Measurements from ENCODE around the gene PINK1. TPM values are rescaled to one million over a fixed set of nuclear protein-coding genes. Genes with fewer than 3 reads are reported as not detected.

The PINK1 gene
- total and polyA plus RNA-seq, 2 of the 13 experiments (the other 11 are each of a cell fraction or from before 2014, with no cell fraction given): 15.3 to 16.1 TPM

DNA sequence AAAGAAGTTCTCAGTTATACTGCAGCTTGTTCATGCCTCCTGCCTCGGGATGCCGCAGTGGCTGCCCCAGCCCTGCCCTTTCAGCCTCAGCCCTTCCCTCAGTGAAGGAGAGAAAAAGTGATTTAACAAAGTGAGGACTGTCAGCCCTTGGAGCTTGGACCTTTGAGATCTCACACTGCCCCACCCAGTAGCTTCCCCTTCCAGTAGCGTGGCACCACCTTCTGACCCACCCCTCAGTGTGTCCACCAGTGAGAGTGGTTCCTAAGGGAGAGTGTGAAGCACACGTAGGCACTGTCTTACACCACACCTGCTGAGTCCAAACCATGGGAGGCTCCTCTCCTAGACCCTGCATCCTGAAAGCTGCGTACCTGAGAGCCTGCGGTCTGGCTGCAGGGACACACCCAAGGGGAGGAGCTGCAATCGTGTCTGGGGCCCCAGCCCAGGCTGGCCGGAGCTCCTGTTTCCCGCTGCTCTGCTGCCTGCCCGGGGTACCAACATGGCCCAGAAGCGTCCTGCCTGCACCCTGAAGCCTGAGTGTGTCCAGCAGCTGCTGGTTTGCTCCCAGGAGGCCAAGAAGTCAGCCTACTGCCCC is 44.5 kb upstream of the PINK1 start, which contains the start of gene CDA (continued):
- TF ChIP-seq ZMYM3 (CRISPR knock-in tag; IDR thresholded peaks at IDR 0.05) (peak; percentile 83; the same call in 1 of the 2 replicates), ZFP1 (CRISPR knock-in tag; IDR thresholded peaks at IDR 0.05) (no peak), SP5 (CRISPR knock-in tag; IDR thresholded peaks at IDR 0.05; ENCODE audit: borderline replicate concordance, low read depth) (peak; percentile 12; the same call in 1 of the 2 replicates), ZNF121 (CRISPR knock-in tag; IDR thresholded peaks at IDR 0.05) (0 out of 2 replicates have a peak, but pooled peaks have one; percentile 10), GABPB1 (CRISPR knock-in tag; IDR thresholded peaks at IDR 0.05) (peak; percentile 38; the same call in 1 of the 2 replicates), ARNTL (CRISPR knock-in tag; IDR thresholded peaks at IDR 0.05) (0 out of 2 replicates have a peak, but pooled peaks have one; percentile 30)
- TF ChIP-seq, protein P1, sequence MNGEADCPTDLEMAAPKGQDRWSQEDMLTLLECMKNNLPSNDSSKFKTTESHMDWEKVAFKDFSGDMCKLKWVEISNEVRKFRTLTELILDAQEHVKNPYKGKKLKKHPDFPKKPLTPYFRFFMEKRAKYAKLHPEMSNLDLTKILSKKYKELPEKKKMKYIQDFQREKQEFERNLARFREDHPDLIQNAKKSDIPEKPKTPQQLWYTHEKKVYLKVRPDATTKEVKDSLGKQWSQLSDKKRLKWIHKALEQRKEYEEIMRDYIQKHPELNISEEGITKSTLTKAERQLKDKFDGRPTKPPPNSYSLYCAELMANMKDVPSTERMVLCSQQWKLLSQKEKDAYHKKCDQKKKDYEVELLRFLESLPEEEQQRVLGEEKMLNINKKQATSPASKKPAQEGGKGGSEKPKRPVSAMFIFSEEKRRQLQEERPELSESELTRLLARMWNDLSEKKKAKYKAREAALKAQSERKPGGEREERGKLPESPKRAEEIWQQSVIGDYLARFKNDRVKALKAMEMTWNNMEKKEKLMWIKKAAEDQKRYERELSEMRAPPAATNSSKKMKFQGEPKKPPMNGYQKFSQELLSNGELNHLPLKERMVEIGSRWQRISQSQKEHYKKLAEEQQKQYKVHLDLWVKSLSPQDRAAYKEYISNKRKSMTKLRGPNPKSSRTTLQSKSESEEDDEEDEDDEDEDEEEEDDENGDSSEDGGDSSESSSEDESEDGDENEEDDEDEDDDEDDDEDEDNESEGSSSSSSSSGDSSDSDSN (CRISPR knock-in tag; IDR thresholded peaks at IDR 0.05): 0 out of 2 replicates have a peak, but pooled peaks have one; percentile 19
- TF ChIP-seq, protein P2, sequence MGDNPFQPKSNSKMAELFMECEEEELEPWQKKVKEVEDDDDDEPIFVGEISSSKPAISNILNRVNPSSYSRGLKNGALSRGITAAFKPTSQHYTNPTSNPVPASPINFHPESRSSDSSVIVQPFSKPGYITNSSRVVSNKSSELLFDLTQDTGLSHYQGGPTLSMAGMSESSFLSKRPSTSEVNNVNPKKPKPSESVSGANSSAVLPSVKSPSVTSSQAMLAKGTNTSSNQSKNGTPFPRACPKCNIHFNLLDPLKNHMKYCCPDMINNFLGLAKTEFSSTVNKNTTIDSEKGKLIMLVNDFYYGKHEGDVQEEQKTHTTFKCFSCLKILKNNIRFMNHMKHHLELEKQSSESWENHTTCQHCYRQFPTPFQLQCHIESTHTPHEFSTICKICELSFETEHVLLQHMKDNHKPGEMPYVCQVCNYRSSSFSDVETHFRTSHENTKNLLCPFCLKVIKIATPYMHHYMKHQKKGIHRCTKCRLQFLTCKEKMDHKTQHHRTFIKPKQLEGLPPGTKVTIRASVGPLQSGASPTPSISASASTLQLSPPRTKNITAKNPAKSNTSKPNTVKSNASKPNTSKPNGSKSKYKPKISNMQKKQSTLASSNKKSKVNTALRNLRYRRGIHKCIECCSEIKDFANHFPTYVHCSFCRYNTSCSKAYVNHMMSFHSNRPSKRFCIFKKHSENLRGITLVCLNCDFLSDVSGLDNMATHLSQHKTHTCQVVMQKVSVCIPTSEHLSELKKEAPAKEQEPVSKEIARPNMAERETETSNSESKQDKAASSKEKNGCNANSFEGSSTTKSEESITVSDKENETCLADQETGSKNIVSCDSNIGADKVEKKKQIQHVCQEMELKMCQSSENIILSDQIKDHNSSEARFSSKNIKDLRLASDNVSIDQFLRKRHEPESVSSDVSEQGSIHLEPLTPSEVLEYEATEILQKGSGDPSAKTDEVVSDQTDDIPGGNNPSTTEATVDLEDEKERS (CRISPR knock-in tag; IDR thresholded peaks at IDR 0.05): 0 out of 2 replicates have a peak, but pooled peaks have one; percentile 22

Measured in HepG2 (cell line).